ENCODE data around the gene LRRTM3. TPM values are rescaled to one million over a fixed set of nuclear protein-coding genes. Genes with fewer than 3 reads are reported as not detected.

Gene LRRTM3
- total and polyA plus RNA-seq, 12 donors: 0.23 to 4.4 (median 1.6) TPM; not detected in 2

GRCh38 chr10:67114945-67115344 lies 189.1 kb downstream of the LRRTM3 start:
- TF ChIP-seq POLR2A (IDR thresholded peaks at IDR 0.05): no peak
- TF ChIP-seq CTCF (IDR thresholded peaks at IDR 0.05): no peak
- no peaks in the 10 kb centered on the region for H3K4me1 ChIP-seq (replicated peaks in 1 of 2)
- H3K4me3 ChIP-seq: no peak overlapping the region
- no peaks in the 10 kb centered on the region for H3K36me3 ChIP-seq (replicated peaks in 1 of 2)
- no peak overlapping the region for H3K27ac ChIP-seq
- 69 to 97% (median 87%) methylated on average over 2 of the region's 2 CpGs for WGBS, 4 donors
- DNase-seq: no peak
- intact Hi-C loops (cut with DNase I): no loop called here
- no peaks in the 10 kb centered on the region for H3K9me3 ChIP-seq (replicated peaks in 1 of 3)
- H3K27me3 ChIP-seq: no peaks in the 10 kb centered on the region

- no peak overlapping the region for H3K4me3 ChIP-seq
- no peaks in the 10 kb centered on the region for H3K36me3 ChIP-seq (replicated peaks in 1 of 2)
- no peaks in the 10 kb centered on the region for H3K9me3 ChIP-seq (replicated peaks in 1 of 3)
- no peaks in the 10 kb centered on the region for H3K27me3 ChIP-seq
- TF ChIP-seq CTCF (IDR thresholded peaks at IDR 0.05) (no peak), POLR2A (IDR thresholded peaks at IDR 0.05) (no peak)
- 21 to 33% (median 25%) methylated on average over 1 of the region's 1 CpG for WGBS, 4 donors
- no peak overlapping the region for H3K27ac ChIP-seq
- intact Hi-C loops (cut with DNase I): no loop called here
- no peaks in the 10 kb centered on the region for H3K4me1 ChIP-seq (replicated peaks in 1 of 2)
- DNase-seq: peak in 1 of 7 donors; percentile 11
Measured at GRCh38 chr10:67115972-67116371, 190.1 kb downstream of the LRRTM3 start.

GRCh38 chr10:67119651-67120050 lies 193.8 kb downstream of the LRRTM3 start:
- intact Hi-C loops (cut with DNase I): no loop called here
- Histone ChIP-seq H3K27ac (no peak overlapping the region), H3K4me1 (replicated peaks in 1 of 2) (no peaks in the 10 kb centered on the region), H3K36me3 (replicated peaks in 1 of 2) (no peaks in the 10 kb centered on the region), H3K4me3 (no peak overlapping the region), H3K9me3 (replicated peaks in 1 of 3) (no peaks in the 10 kb centered on the region), H3K27me3 (no peaks in the 10 kb centered on the region)
- no peak for DNase-seq
- TF ChIP-seq POLR2A (IDR thresholded peaks at IDR 0.05) (no peak), CTCF (IDR thresholded peaks at IDR 0.05) (no peak)
- WGBS, 4 donors: 36 to 62% (median 48%) methylated on average over 1 of the region's 1 CpG

GRCh38 chr10:67127441-67127840 lies 201.6 kb downstream of the LRRTM3 start:
- TF ChIP-seq CTCF (IDR thresholded peaks at IDR 0.05) (no peak), POLR2A (IDR thresholded peaks at IDR 0.05) (no peak)
- no peaks in the 10 kb centered on the region for H3K9me3 ChIP-seq (replicated peaks in 1 of 3)
- no peak overlapping the region for H3K27ac ChIP-seq
- 80 to 84% (median 82%) methylated on average over 2 of the region's 2 CpGs for WGBS, 4 donors
- no peaks in the 10 kb centered on the region for H3K36me3 ChIP-seq (replicated peaks in 1 of 2)
- H3K4me3 ChIP-seq: no peak overlapping the region
- no peaks in the 10 kb centered on the region for H3K4me1 ChIP-seq (replicated peaks in 1 of 2)
- DNase-seq: no peak
- no peaks in the 10 kb centered on the region for H3K27me3 ChIP-seq
- intact Hi-C loops (cut with DNase I): no loop called here

All from adrenal gland (tissue), 12 donors.